ENCODE data around the gene DPYSL4.

Gene DPYSL4

DNA sequence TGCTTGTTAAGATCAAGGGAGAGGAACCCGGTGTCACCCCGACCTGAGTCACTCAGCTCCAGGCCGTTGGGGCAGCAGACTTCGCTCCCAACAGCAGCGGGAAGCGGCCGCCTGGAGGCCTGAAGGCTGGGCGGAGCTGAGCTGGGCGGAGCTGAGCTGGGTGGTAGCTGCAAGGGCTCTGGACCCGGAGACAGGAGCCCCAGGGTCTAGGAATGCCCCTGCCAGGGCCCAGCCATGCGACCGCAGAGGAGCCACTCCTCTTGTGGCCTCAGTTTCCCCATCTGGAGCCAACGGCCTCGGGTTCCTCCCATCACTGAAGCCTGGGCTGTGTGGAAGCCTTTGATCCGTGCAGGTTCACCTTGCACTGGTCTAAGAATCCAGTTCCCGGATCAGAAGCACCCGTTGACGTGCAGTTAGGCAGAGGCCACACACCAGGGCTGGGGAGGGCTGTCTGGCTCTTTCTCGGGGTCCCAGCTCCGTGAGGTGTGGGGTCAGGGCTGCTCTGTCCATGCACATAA lies 21.9 kb upstream of the DPYSL4 start:
- DNase-seq = no peak

DNA sequence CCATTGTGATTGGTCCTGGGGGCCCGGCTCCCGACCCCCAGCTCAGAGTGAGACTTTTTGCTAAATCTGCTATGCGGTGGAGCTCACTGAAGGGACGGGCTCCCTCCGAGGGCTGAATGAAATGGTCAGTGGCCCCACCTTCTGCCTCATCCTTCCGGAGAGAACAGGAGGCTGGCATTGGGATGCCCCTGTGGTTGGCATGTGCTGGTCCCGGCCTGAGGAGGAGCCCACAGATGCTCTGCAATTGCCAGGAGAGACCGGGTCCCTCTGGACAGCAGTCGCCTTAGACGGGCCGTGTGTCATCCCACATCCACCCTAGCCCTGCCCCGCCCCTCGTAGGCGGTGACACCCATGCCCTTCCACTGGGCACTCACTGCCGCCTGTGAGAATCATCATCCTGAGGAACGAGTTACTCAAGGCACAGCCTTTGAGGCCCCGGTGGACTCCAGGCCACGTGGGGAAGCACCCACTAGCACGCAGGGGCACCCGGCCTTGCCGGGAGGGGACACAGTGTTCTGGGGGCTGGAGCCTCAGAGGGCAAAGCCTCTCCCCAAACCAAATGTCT lies 21.2 kb upstream of the DPYSL4 start:
- no peak for DNase-seq

DNA sequence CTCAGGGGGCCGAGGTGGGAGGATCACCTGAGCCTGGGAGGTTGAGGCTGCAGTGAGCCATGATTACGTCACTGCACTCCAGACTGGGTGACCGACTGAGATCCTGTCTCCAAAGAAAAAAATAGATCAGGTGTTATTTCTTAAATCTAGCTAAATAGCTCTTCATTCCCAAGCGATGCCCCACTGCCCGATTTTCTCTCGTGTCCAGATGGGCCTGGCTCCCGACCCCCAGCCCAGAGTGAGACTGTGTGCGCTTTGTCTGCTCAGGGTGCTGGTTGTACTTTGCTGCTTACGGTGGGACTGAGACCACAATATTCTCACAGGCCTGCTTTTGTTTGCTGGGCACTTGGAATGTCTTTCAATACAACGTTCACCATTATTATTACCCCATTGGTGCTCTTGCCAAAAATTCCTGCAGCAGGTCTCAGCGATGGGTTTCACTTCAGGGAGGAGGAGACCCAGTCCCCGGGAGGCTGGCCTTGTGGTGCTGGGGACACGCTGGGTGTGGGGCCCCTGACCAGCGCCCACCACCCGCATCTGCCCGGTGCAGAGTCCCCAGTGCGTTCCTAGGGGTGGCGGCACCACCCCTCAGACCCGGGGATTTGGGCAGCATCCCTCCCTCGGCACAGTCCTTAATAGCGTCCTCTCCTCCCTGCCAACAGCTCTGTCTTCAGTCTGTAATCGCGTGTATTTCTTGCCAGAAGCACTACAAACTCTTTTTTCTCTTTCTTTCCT lies 20.4 kb upstream of the DPYSL4 start:
- no peak for DNase-seq

DNA sequence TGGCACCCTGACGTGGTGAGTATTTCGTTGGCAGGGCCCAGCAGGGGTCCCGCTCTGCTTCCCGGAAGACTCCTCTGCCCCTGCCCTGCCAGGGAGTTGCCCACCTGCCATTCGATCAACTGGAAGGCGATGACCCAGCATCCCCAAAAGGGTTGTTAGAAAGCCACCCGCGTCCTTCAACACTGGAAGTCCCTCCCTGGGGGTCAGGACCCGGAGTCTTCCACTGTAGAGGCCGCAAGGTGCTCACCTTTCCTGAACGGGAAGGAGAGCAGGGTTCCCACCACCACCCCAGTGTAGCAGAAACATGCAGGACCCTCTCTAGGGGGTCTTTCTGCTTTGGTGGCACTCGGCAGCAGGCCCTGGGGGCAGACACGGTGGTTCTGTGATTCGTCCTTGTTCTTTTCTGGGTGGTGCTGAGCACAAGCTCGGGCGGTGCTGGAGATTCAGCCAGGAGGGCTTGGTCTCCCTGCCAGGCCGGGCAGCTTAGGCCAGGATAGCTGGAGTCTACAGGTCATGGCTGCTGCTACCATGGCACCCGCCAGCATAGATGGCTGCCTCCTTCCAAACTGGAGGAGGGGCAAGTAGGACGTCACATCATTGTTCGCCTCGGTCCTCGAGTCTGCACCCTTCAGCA lies 19.6 kb upstream of the DPYSL4 start:
- no peak for DNase-seq

DNA sequence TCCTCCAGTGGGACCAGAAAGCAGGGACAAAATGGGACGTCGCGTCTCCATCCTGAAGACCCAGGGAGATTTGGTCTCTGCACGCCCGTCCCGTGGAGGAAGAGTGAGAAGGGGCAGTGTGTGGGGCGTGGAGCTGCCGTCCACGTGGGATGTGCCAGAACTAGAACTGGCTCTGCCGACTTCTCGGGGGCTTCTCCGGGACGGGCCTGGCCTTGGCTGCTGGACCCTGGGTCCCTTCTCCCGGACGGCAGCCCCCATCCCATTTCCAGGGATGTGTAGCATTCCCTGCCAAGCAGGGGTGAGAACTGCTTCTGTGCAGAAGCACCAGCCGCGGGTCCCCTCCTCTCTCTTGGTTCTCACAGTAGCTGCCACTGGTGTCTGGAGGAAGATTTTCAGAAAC lies 18.8 kb upstream of the DPYSL4 start:
- no peak for DNase-seq

DNA sequence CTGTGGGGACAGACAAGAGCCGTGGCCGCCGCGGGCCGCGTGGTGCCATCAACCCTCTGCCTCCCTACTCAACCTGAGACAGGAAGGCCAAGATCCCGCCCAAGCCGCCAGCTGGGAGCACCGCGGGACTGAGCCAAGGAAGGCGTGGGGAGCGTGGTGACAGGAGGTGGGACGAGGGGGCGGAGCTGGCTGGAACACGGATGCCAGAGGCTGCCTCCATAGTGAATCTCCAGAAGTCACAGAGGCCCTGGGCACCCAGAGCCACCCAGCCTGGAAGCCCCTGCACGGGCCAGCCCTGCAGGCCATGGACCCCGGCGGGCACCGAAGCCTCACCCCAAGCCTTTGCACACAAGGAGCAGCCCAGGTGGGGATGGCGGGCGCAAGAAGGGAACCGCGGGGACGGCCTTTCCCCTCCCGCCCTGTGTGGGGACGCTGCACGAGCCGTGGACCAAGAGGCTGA lies 18.1 kb upstream of the DPYSL4 start:
- no peak for DNase-seq

DNA sequence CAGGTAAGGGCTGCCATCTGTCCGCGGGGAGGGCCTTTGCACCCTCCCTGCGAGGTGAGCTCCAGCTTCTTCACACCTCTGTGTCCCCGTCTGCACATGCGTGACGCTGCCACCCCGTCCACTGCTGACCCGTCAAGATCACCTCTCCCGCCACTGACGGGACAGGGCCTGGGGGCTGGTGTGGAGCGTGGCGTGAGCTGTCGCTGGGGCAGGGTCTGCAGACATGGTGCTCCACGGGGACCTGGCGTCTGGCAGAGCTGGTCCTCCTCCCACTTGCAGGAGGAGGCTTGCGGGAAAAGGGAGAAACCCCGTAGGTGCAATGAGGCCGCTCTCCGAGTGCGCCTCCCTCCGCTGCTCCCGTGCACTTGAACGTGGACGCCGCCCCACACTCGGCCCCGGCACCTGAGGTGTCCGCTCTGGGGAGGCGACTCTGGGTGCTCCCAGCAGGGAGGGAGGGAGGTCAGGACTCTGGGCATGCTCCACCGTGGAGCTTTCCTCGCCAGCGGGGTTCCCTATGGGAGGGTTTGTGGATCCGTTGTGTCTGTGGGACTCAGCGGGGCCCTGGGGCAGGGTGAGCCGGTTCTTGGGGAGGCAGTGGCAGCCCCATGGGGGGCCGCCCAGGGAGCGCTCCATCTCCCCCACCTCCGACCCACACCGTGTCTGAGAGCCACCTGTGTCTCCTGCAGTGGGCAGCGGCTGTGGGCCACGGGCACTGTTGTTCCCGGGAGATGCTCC lies 17.6 kb upstream of the DPYSL4 start:
- no peak for DNase-seq

DNA sequence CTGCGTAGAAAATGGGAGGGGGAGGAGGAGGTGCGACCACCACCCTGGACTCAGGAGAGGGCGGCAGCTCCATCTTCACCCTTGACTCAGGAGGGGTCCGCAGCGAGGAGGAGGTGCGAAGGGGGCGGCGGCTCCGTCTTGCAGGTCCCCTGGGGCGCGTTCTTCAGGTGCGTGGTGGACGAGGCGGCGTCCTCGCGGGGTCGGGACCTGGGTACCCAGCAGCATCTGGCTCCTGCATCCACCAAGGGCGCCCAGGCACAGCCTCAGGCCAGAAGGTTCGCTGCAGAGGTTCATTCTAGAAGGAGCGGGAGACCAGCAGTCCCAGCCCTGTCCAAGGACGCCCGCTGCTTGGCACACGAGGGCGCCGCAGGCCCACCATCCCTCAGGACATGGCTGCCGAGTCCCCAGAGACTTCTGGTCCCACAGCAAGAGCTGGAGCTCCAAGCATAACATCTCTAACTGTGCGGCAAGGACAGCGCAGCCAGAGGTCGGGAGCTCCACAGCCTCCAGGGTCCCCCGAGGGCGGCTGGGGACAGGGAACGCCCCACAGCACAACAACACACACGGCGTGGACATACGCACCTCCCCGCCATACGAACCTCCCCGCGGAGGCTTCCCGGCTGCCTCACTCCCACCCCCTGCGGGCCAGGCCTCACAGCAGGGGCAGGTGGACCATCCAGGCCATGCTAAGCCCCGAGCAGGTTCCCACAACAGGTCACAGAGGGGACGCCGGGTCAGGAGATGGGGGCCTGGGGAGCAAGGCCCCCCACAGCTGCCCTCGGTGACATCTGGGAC lies 16.8 kb upstream of the DPYSL4 start:
- no peak for DNase-seq

DNA sequence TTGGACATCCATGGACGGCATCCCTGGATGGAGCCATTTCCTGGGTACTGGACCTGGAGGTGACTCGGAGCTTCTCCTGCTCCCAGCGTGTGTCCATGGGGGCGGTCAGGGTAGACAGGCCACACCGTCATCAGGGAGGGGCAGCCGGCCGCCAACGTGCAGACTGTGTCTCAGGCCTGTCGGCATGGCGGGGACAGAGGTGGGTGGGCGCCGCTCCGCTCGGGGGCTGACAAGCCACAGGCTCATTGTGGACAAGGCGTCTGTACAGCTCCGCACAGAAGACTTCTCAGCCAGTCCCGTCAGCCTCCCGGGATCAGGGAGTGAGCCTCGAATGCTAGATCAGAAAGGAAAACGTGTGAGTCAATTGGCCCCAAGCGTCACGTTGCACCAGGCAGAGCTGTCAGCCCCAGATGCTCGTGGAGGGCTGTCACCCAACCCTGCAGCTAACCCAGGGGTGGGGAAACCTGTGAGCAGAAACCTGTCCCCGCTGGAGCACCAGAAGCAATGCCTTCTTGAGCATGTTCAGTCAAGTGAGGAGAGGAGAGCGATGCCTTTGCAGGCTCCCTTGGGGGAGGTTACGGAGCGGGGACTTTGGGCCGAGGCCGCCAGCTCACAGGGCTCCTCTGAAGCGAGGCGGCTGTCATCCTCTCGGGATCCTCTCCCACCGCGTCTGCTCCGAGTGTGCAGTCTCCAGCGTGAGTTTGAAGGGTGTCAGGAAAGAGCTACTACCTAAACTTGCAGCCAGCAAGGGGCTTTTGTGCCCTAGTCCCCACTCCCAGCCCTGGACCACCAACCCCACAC lies 16.0 kb upstream of the DPYSL4 start:
- DNase-seq = no peak

DNA sequence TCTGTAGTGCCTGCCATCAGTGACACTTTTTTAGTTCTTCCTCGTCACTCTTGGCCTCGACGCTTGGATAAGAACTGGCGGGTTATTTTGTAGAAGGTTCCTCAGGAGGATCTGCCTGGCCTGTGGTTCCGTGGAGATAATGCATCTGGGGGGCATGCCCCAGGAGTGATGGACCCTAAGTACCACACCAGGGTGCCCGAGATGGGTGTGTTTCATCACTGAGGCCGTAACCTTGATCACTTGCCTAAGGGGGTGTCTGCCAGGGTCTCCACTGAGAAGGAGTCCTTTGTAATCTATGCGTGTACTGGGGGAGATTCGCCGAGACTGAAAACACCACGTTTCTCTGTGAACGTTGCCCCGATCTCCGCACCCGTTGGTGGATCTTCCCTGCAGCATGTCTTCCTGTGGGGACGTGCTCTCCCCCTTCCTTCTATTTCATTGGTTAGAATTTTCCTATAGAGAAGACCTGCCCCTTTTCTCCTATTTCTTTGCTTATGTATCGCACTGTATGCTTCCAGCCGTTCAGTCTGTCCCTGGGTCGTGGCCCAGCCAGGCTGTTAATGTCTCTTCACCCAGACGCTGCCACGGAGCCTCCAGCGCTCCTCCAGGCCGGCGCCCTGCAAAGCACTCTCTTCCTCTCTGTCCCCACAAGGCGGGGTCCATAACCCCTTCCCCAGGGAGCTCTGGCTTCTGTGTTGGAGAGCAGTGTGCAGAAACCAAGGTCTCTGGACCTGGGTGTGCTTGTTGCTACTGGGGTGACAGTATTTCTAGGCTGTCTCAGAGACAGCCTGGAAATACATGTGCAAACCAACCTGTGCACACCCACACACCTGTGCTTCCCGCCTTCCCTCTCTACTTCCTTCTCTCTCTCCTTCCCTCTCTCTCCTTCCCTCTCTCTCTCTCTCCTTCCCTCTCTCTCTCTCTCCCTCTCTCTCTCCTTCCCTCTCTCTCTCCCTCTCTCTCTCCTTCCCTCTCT lies 14.4 kb upstream of the DPYSL4 start:
- DNase-seq = no peak

DNA sequence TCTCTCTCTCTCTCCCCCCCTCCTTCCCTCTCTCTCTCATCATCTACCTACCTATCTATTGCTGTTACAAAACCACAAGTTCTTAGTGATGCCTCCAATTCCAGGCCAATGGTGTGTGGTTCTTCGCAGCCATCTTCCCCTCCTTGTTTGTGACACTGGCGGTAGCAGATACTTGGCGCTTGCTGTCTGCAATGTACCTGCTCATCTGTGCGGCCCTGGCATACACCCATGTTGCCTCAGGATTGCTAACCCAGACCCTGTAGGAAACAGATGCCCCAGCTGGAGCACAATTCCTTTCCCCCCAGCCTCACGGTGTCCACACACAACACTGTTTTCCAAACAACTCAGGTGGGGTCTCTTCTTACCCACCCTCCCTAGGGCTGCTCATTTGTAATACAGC lies 13.6 kb upstream of the DPYSL4 start:
- DNase-seq = no peak

DNA sequence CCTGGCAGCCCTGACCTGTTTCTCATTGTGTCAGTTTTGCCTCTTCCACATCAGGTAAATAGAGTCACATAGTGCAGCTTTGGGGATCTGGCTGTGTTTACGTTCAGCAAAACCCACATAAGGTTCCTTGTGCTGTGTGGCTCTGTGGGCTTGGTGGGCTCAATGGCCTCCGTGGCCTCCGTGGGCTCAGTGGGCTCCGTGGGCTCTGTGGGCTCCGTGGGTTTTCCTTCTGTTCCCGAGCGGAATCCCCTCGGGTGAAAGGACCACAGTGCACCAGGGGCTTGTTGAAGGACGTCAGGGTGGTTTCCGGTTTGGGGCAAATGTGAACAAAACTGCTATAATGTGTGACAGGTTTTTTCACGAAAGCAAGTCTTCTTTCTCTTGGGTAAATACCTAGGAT lies 12.5 kb upstream of the DPYSL4 start:
- DNase-seq = no peak

DNA sequence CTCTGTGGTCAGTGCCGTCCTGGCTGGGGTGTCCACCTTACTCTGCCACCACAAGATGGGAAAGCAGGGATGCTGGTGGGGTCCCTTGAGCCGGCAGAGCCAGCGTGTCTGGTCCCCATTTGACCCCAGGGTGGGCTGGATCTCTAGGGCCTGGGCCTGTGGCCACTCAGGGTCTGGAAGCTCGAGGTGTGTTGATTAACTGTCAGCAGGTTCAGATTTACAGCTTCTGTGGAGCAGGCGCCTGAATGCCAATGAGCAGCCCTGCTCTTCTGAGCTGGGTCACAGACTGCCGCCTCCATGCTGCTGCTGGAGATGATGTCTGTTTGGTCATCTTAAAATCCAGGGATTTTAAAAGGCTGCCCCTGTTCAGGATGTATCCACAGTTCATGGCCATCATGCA lies 11.3 kb upstream of the DPYSL4 start:
- no peak for DNase-seq

DNA sequence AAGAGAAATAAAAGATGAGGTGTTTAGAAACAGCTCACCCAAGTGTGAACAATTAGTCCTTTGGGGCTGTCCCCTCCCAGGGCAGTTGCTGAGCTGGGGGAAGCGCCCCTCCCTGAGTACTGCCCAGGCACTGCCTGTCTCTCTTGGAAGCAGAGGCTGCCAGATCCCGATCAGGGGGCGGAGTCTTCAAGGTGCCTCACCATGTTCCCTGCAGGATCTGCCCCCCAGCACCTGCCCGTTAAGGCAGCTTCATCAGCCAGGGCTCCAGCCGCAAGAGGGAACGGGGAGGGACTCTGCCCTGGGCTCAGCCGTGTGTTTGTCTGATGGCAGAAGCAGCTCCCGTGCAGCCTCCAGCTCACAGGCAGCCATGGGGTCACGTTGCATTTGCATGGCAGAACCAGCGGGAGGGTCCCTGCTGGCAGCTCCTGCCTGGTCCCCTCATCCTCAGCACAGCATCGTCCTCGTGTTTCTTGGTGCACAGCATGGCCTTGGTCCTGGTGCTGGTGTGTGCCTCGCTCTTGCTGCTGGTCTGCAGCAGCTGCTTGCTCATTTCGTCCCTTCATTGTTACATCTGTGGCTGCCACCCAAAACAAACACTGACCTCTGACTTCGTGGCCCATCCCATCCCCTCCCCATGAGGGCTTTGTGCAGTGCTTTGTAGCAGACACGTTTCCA lies 10.7 kb upstream of the DPYSL4 start:
- DNase-seq = no peak

DNA sequence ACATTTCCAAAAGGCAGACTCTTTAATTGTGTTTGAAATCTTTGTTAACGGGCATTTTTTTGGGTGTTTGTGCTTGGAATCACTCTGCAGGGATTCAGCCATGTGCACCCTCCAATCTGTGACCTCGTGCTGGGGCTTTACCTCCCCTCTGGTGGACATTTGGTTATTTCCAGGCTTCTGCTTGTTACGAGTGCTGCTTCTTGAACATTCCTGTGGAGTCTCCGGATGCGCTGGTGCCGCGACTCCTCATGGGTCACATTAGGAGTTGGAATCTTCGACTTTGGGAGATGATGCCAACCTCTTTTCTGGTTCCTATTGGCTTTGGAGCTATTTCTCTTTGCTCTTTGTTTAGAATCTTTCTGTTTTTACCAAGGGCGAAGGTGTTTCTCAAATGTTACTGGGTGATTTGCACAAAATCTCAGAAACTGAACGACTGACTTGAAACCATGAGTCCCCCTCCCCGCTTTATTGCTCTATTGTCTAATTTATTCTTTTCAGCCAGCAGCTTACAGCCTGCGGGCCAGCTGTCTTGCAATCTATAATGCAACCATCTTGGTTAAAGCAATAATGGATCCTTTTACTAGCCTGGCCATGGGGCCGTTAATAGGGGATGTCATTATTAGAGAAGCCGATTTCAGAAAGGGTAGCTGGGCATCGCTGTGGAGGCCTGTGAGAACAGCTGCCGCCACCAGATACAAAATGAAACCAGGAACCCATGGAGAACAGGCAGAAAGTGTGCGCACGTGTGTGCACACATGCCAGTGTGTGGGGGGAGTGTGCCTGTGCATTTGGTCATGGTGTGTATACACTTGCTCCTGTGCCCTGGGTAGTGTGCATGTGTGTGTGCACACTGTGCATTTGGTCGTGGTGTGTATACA lies 9.9 kb upstream of the DPYSL4 start:
- DNase-seq = no peak

DNA sequence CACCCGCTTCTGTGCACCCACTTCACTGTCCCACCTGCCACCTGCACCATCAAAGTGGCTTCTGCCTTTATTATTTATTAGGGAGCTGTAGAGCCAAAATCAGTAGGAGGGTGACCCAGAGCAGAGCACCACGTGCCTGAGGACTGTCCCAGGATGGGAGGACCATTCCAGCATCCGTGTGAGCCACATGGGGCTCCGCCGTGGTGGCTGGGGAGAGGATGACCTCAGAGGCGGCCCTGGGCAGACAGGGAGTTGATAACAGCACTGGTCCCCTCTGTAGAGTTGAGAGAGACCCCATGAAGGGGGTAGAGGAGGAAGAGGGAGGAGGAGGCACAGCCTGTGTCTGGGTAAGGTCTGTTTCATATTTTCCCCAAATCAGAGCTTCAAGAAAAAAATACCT lies 8.7 kb upstream of the DPYSL4 start:
- DNase-seq = no peak

DNA sequence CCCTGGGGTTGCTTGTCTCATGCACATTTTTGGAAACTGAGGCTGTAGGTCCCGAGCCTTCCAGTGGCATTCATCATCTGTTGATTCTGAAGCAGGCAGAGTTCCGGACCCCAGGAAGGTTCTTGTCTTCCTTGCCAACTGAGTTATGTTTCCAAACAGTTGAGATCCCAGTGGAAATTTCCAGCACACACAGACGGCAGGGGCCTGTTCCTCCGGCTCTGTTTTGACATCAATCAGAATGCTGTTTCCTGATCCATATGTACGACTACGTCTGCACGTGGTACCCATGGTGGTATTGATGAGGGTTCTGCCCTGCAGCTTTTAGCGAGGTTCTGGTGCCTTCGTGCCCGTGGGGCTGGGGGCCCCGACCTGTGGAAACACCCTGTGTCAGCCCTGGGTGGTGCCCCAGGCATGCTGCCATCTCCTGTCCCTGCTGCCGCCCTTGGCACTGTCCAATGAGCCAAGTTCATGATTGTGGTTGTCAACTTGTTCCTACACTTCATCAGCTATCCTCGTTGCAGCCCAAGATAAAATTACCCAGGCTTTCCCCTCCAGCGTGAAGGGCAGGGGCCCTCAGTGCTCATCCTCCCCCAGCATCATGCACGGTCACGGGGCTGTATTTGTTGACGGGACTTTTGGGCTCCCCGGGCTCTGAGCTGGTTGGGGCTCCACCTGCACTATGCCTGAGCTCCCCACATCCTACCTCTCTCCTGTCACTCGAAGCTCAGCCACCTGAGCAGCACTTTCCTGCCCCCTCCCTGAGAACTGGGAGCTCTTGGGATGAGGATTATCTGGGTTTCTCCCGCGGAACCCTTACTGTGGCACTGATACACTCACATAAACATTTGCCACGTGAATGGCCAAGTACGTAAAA lies 7.8 kb upstream of the DPYSL4 start:
- no peak for DNase-seq

Data from right hindlimb (tissue), 1 donor.